ENCODE results near the gene PASK. TPM values are rescaled to one million over a fixed set of nuclear protein-coding genes. Genes with fewer than 3 reads are reported as not detected.

The PASK gene
- total RNA-seq, 1 donor from 2014 or later: 8.7 TPM

DNA sequence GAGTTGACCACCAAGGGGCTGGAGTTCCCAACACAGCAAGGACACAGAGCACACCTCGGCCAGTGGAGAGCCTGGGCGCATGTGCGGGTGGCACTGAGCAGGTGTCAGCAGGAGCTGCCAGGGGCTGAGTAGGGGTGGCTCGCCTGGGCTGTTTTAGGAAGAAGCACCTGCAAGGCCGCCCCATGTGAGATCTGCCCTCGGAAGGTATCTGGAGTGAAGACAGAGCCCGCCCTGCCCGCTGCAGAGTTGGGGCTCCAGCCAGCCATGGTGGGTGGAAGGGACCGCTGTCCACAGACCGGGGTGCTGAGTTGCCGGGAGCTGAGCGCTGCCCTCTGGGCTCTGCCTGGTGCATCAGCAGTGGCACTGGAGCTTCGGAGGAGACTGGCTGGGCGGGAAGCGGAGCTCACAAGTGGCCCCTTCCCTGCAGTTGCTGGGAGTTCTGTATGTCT lies 82.4 kb downstream of the PASK start:
- no peak for DNase-seq (ENCODE audit: low read depth in 2 of 2)

DNA sequence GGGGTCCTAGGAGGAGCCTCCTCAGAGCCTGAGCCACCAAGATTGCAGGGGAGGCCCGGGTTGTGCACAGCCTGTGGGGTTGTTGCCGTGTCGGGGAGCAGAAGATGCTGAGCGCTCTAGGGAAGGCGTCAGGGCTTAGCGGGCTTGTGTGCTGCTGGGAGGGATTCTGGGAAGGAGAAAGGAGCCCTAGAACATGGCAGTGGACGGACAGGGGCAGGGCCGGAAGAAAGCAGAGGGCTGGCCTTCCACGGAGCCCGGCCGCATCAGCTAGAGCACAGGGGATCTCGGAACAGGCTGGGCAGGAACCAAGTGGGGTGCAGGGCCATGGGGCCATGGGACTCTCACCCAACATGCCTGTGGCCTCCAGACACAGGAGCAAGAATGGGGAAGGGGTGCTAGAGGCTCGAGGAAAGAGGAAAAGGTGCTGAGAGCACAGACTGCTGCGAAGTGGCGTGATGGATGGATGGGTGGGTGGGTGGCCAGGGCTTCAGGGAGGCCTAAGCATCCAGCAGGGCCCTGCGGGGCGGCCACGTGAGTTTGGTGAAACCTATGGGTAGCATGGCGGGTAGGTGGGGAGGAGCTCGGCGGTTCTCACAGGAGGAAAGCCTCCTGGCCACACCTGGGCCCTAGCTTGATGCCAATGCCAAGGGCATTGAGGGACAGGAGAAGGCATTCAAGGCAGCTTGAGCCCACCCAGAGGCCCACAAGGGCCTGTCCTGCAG lies 82.9 kb downstream of the PASK start:
- no peak for DNase-seq (ENCODE audit: low read depth in 2 of 2)

DNA sequence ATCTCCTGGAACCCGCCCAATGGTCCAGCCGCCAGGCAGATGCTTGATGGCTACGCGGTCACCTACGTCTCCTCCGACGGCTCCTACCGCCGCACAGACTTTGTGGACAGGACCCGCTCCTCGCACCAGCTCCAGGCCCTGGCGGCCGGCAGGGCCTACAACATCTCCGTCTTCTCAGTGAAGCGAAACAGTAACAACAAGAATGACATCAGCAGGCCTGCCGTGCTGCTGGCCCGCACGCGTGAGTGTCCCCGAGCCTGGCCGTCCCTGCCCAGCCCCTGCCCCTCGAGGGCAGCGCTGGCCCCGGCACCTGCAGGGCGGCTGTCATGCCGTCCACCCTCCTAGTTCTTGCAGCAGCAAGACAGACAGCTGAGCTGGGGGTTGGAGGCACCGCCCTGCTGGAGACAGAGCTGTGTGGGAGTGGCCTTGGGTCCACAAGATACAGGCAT lies 83.9 kb downstream of the PASK start:
- no peak for DNase-seq (ENCODE audit: low read depth in 2 of 2)

DNA sequence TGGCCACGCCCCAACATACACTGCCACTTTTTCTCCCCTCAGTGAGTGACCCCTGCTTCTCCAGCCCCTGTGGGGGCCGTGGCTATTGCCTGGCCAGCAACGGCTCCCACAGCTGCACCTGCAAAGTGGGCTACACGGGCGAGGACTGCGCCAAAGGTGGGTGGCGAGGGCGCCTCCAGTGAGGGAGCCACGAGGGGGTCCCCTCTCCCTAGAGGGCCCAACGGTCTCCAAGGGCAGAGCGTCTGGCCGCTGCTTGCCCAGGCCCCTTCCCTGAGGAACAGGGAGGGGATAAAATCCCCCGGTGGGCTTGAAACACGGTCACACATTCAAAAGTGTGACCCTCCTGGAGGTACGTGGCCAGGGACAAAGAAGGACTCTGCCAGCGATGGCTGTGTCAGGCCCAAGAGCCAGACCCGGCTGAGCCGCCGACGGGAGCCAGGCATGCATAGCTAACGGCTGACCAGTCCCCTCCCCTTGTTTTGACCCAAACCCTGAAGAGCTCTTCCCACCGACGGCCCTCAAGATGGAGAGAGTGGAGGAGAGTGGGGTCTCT lies 84.4 kb downstream of the PASK start:
- no peak for DNase-seq (ENCODE audit: low read depth in 2 of 2)

DNA sequence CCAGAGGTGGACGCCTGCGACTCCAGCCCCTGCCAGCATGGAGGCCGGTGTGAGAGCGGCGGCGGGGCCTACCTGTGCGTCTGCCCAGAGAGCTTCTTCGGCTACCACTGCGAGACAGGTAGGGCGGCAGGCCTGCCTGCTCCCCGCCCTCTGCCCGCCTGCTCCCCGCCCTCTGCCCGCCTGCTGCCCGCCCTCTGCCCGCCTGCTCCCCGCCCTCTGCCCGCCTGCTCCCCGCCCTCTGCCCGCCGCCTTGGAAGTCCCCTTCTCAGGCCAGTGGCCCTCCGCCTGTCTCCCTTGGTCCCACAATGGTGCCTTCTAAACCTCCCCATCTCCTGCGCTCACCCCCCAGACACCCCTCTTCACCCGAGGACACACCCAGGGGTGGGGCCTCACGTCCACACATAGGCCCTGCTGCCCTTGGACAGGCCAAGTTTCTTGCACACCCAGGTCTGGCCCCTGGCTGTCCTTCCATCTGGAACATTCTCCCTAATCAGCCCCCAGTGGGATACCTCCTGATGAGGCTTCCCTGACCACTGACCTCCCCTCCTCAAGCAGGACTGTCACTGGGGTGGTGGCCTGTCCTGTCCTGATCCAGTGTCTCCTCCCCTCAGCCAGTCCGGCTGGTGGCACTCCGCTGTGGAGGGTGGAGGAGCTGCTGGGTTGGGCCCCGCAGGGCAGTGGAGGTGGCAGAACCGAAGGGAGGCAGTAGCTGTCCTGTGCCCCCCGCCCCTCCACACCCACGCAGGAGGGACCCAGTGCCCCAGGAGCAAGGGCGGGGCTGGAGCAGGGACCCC lies 85.1 kb downstream of the PASK start:
- DNase-seq (ENCODE audit: low read depth in 2 of 2): peak in 1 of 2 donors; percentile 16

DNA sequence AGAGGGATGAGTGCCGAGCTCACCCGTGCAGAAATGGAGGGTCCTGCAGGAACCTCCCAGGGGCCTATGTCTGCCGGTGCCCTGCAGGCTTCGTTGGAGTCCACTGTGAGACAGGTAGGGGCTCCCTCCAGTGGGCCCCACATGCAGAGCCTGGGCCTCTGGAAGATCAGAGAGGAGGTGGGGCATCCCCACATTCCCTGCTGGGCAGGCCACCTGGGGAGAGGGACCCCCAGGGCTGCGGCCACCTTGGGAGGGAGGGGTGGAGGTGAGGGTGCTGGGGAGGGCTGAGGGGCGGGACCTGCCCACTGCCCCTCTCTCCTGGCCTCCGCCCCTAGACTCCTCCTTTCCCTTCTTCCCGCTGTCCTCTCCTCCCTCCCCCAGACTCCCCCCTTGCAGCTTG lies 85.7 kb downstream of the PASK start:
- peak in 1 of 2 donors; percentile 16 for DNase-seq (ENCODE audit: low read depth in 2 of 2)

DNA sequence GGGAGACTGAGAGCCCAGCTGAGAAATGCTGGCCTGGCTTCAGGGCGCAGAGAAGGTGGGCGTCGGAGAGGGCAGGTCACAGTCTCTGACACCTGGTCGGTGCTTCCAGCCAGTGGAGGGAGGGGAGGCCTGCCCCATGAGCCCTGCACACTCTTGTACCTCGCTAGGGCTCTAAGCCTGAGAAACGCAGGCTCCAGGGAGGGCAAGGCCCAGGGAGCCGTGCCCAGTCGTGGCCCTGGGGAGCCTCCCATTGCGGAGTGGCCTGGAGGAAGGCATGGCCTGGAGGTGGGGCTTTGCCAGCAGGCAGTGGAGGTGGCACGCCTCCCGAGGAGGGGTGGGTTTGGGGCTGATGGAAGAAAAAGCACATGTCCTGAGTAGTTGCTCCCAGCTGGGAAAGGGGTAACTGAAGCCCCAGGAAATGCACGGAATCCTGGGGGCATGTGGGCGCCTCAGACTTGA lies 86.2 kb downstream of the PASK start:
- DNase-seq (ENCODE audit: low read depth in 2 of 2): no peak

DNA sequence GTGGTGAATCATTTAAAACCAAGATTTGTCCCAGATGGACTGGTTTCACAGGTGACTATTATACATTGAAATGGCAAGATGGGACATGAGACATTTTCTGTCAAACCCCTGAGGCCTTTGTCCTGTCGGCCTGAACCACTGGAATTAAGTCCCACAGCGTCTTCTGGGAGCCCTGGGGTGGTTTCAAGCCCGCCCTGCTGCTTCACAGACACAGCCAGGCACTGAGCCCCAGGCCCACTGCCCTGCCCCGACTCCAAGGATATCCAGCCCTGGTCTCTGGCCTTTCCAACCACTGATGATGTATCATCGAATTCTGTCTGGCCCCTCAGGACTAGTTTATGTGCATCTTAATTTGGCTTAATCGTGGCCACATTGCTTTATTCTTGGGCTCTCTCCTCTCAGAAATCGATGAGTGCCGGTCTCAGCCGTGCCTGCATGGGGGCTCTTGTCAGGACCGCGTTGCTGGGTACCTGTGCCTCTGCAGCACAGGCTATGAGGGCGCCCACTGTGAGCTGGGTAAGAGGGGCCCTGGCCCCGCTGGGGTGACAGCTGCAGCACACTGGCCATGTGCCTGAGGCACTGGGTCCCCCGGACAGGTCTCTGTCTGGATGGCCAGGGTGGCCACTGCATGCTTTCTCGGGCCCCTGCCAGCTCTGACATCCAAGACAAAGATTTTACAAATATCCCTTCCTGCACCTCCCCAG lies 86.7 kb downstream of the PASK start:
- DNase-seq (ENCODE audit: low read depth in 2 of 2): no peak

DNA sequence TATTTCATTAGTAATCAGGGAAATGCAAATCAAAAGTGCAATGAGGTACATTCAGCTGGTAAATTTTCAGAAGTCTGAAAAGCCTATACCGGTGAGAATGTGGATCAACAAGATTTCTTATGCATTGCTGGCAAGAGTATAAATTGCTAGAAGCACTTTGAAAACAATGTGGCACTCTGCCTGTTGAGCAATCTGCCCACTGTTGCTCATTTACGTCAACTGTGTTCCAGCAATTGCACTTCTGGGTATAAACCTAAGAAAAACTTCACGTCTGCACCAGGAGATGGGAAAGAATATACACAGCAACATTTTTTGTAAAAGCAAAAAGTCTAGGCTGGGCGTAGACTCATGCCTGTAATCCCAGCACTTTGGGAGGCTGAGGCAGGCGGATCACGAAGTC lies 88.0 kb downstream of the PASK start:
- no peak for DNase-seq (ENCODE audit: low read depth in 2 of 2)

Other genes starting within 250 kb of the PASK start
- gene CROCC2, start 243.1 kb downstream of the PASK start, total RNA-seq: not detected in 2 replicates
- gene SNED1, start 150.9 kb downstream of the PASK start, total RNA-seq: 8.3 and 17.9 TPM in 2 replicates
- gene MTERF4, start 47.2 kb downstream of the PASK start, total RNA-seq: 19.8 and 34.1 TPM in 2 replicates
- 54.9 and 57.7 TPM in 2 replicates for gene PPP1R7, start 995 bp upstream of the PASK start, total RNA-seq
- 0.65 and 2.6 TPM in 2 replicates for gene ANO7, start 39.2 kb upstream of the PASK start, total RNA-seq
- 591 and 619 TPM in 2 replicates for gene HDLBP, start 166.2 kb upstream of the PASK start, total RNA-seq
- gene SEPTIN2, start 166.5 kb upstream of the PASK start, total RNA-seq: 394 and 411 TPM in 2 replicates
- 22.7 and 35.7 TPM in 2 replicates for gene FARP2, start 206.8 kb upstream of the PASK start, total RNA-seq

Data from lung microvascular endothelial cell (primary cell).